K562 (cell line): ENCODE data around the gene LAMA5. TPM values are rescaled to one million over a fixed set of nuclear protein-coding genes. Genes with fewer than 3 reads are reported as not detected.
A peak's percentile ranks its signal among the peaks of the same experiment; 100 is the strongest.

ENCODE experiments used
- ARID1B ChIP-seq: fragments of 450-650 bp; IDR thresholded peaks from 2 replicates; pipeline ENCODE4 v1.6.1; 2016; ENCODE audit warnings: antibody characterized with exemption, mild to moderate bottlenecking, inconsistent platforms
- GABPB2 ChIP-seq: fragments of 250-450 bp; sonication (Bioruptor Pico); conservative IDR thresholded peaks from 2 replicates; pipeline ENCODE4 v1.5.1; 2021; ENCODE audit warnings: mild to moderate bottlenecking
- GATA2 ChIP-seq: sonication (generic); formaldehyde crosslinking; IDR thresholded peaks from 2 replicates; pipeline ENCODE4 v1.4.0; 2020; ENCODE audit warnings: mild to moderate bottlenecking, missing genetic modification reagents
- HDAC1 ChIP-seq, 2 experiments: fragments of 450-650 bp; IDR thresholded peaks; 2 replicates each; pipeline ENCODE4 v1.6.1; 2016 to 2017; ENCODE audit warnings: inconsistent platforms in 1 of 2, mild to moderate bottlenecking in 1 of 2, moderate library complexity in 1 of 2
- HDAC2 ChIP-seq: fragments of 450-650 bp; IDR thresholded peaks from 2 replicates; pipeline ENCODE4 v1.6.1; 2016; ENCODE audit warnings: mild to moderate bottlenecking
- MTF1 ChIP-seq: fragments of 250-450 bp; sonication (Bioruptor Pico); IDR thresholded peaks from 2 replicates; pipeline ENCODE4 v1.9.0; 2021; ENCODE audit warnings: moderate library complexity, mild to moderate bottlenecking, inconsistent platforms, borderline replicate concordance
- NR2C2 ChIP-seq, 2 experiments: fragments of 200-800 bp in 1 of 2; sonication (Bioruptor generic) in 1 of 2; sonication (generic) in 1 of 2; formaldehyde crosslinking in 1 of 2; IDR thresholded peaks; 2 replicates each; pipeline versions ENCODE4 v1.6.1 to v1.8.0; 2016 to 2022; ENCODE audit warnings: mild to moderate bottlenecking in 1 of 2, missing compliant biosample characterization in 1 of 2, missing genetic modification characterization in 1 of 2, missing genetic modification reagents in 1 of 2
- PCBP1 ChIP-seq: fragments of 200-400 bp; formaldehyde crosslinking; IDR thresholded peaks from 2 replicates; pipeline ENCODE4 v1.6.1; 2018; ENCODE audit warnings: mild to moderate bottlenecking, low read depth, low read length; ENCODE audit not compliant: poor library complexity, severe bottlenecking
- PHB ChIP-seq: fragments of 250-450 bp; sonication (Bioruptor Pico); IDR thresholded peaks from 2 replicates; pipeline ENCODE4 v1.5.0; 2021
- PHF8 ChIP-seq: fragments of 200-600 bp; sonication (generic); IDR thresholded peaks from 2 replicates; pipeline ENCODE4 v1.6.1; 2012; ENCODE audit warnings: mixed run types, mild to moderate bottlenecking, inconsistent platforms, low read length, moderate library complexity, borderline replicate concordance
- PTRF ChIP-seq: fragments of 450-650 bp; IDR thresholded peaks from 2 replicates; pipeline ENCODE4 v1.6.1; 2016; ENCODE audit warnings: mild to moderate bottlenecking, missing genetic modification characterization, missing compliant biosample characterization
- TSC22D4 ChIP-seq: fragments of 450-650 bp; IDR thresholded peaks from 2 replicates; pipeline ENCODE4 v1.6.1; 2016; ENCODE audit warnings: missing genetic modification characterization, missing biosample characterization, control low read depth
- WHSC1 ChIP-seq: IDR thresholded peaks from one replicate; pipeline ENCODE4 v1.6.1; 2012; ENCODE audit warnings: low read length, control low read depth, inconsistent platforms
- ZBTB5 ChIP-seq: fragments of 450-650 bp; IDR thresholded peaks from 2 replicates; pipeline ENCODE4 v1.6.1; 2017; ENCODE audit warnings: antibody characterized with exemption
- ZNF518B ChIP-seq: fragments of 250-450 bp; sonication (Bioruptor Pico); IDR thresholded peaks from 2 replicates; pipeline ENCODE4 v1.5.0; 2021; ENCODE audit warnings: mild to moderate bottlenecking, moderate library complexity
- ZNF592 ChIP-seq: fragments of 450-650 bp; IDR thresholded peaks from 2 replicates; pipeline ENCODE4 v1.6.1; 2017; ENCODE audit warnings: antibody characterized with exemption, mild to moderate bottlenecking
- polyA plus RNA-seq, 8 experiments: library from polyadenylated mRNA; depleted of rRNA in 4 of 8; stranded (reverse) in 5 of 8; unstranded in 3 of 8; fragments of >200 nt; fragmentation: Nextera tagmentation in 2 of 8; fragmentation: Illumina TruSeq in 1 of 8; extraction: Ambion mirVana in 2 of 8; extraction: Trizol in 1 of 8; gene quantifications; 2 replicates each; pipeline versions ENCODE4 v1.2.1 to v1.2.3, GENCODE V29; 2011 to 2014; ENCODE audit warnings: inconsistent platforms in 1 of 8, missing spikeins in 1 of 8
- total RNA-seq, 7 experiments: library from RNA; depleted of rRNA in 6 of 7; stranded (reverse); fragments of >200 nt in 6 of 7; fragmentation: Illumina TruSeq in 2 of 7; extraction: Trizol in 2 of 7; gene quantifications; 2 replicates each; pipeline versions ENCODE4 v1.2.1 to v1.2.3, GENCODE V29; 2011 to 2021; ENCODE audit warnings: low replicate concordance in 1 of 7

LAMA5 gene
- total and polyA plus RNA-seq, 9 of the 15 experiments (the other 6 are each of a cell fraction or from before 2014, with no cell fraction given) = 0.31 to 101 (median 7.8) TPM

GRCh38 chr20:62407221-62407992, 40.3 kb upstream of the LAMA5 start, which contains the start of gene CABLES2 (continued):
- peak; percentile 79 for TF ChIP-seq PCBP1
- TF ChIP-seq ZBTB5 = no peak
- 0 out of 2 replicates have a peak, but pooled peaks have one; percentile 63 for TF ChIP-seq PHB (CRISPR knock-in tag)
- no peak for TF ChIP-seq MTF1 (CRISPR knock-in tag)
- TF ChIP-seq GABPB2 = no peak
- no peak for TF ChIP-seq ZNF518B (CRISPR knock-in tag)
- TF ChIP-seq ARID1B = peak; percentile 57
- TF ChIP-seq HDAC1 (IDR thresholded peaks at IDR 0.05) = peak in 1 of 2 experiments; percentile 86; a peak in 2 of 4 replicates
- TF ChIP-seq TSC22D4 = no peak
- peak; percentile 75; the same call in 1 of the 2 replicates for TF ChIP-seq HDAC2
- no peak for TF ChIP-seq GATA2 (CRISPR knock-in tag)
- no peak for TF ChIP-seq PTRF (tag)
- no peak for TF ChIP-seq WHSC1
- TF ChIP-seq ZNF592 = no peak
- no peak for TF ChIP-seq NR2C2 (CRISPR knock-in tag; IDR thresholded peaks at IDR 0.05)
- TF ChIP-seq NR2C2 (tag; IDR thresholded peaks at IDR 0.05) = 0 out of 2 replicates have a peak, but pooled peaks have one; percentile 8
- peak; percentile 55; the same call in 1 of the 2 replicates for TF ChIP-seq PHF8
